ELF-1 (cell line): ENCODE measurements around the gene LRP8.
A peak's percentile ranks its signal among the peaks of the same experiment; 100 is the strongest.

ENCODE experiments used
- DNase-seq: peaks from one replicate; pipeline ENCODE4 v3.0.0-alpha.2; 2016; ENCODE audit warnings: low read depth, low spot score

The LRP8 gene

GRCh38 chr1:53359934-53360276, 32.0 kb upstream of the LRP8 start:
- DNase-seq = no peak

GRCh38 chr1:53359225-53359933, 31.5 kb upstream of the LRP8 start:
- DNase-seq = no peak

- DNase-seq = no peak
These were observed 28.8 kb upstream of the LRP8 start for GRCh38 chr1:53356637-53357036.

- no peak for DNase-seq
These were observed 26.2 kb upstream of the LRP8 start for GRCh38 chr1:53354119-53354518.

GRCh38 chr1:53352561-53352960, 24.7 kb upstream of the LRP8 start:
- DNase-seq = no peak

GRCh38 chr1:53350853-53351767, 23.2 kb upstream of the LRP8 start:
- no peak for DNase-seq

GRCh38 chr1:53349968-53350852, 22.3 kb upstream of the LRP8 start:
- DNase-seq = no peak

- DNase-seq = no peak
These were observed 21.5 kb upstream of the LRP8 start for GRCh38 chr1:53349369-53349835.

GRCh38 chr1:53348486-53349368, 20.9 kb upstream of the LRP8 start:
- DNase-seq = no peak

GRCh38 chr1:53346814-53347176, 18.9 kb upstream of the LRP8 start:
- DNase-seq = no peak

GRCh38 chr1:53345996-53346813, 18.3 kb upstream of the LRP8 start:
- no peak for DNase-seq

- DNase-seq = no peak
These were observed 17.3 kb upstream of the LRP8 start for GRCh38 chr1:53344921-53345838.

- DNase-seq = peak; percentile 83
These were observed 16.2 kb upstream of the LRP8 start for GRCh38 chr1:53343831-53344668.

GRCh38 chr1:53342735-53343470, 15.0 kb upstream of the LRP8 start:
- DNase-seq = no peak

- DNase-seq = no peak
These were observed 14.3 kb upstream of the LRP8 start for GRCh38 chr1:53341961-53342707.

- no peak for DNase-seq
These were observed 13.6 kb upstream of the LRP8 start for GRCh38 chr1:53341521-53341895.
